Common myeloid progenitor, CD34-positive (primary cell): ENCODE measurements around the gene UBASH3B.

Source experiments
- CTCF ChIA-PET: fragments of 350-600 bp; sonication (Branson Sonifier 250); formaldehyde crosslinking; loops from one replicate; lab custom pipeline; 2021; ENCODE audit warnings: antibody characterized with exemption; lab: Charles Lee
- POLR2A ChIA-PET: fragments of 350-600 bp; sonication (Branson Sonifier 250); formaldehyde crosslinking; loops from one replicate; lab custom pipeline; 2021; ENCODE audit warnings: antibody characterized with exemption; lab: Charles Lee
- DNase-seq, 3 donors: peaks; one replicate each; pipeline versions ENCODE4 v3.0.0 to v3.0.0-alpha.2; 2013
- H3K27ac ChIP-seq, 2 experiments: 1 replicate in 1 of 2; 2 replicates in 1 of 2; pipeline ENCODE4 v1.7.0; 2013; ENCODE audit warnings: inconsistent platforms in 2 of 2, low read length in 2 of 2, mild to moderate bottlenecking in 2 of 2, low read depth in 1 of 2, moderate library complexity in 1 of 2; ENCODE audit not compliant: severe bottlenecking in 2 of 2, insufficient read depth in 1 of 2, poor library complexity in 1 of 2
- H3K27me3 ChIP-seq, 5 experiments: replicated peaks in 2 of 5; 1 replicate in 3 of 5; 2 replicates in 2 of 5; pipeline versions ENCODE4 v1.6.1 to v1.7.0; 2013; ENCODE audit warnings: low read length in 4 of 5, mild to moderate bottlenecking in 2 of 5, moderate library complexity in 2 of 5, inconsistent platforms in 1 of 5; ENCODE audit not compliant: insufficient read depth in 5 of 5, control insufficient read depth in 4 of 5
- H3K36me3 ChIP-seq, 4 experiments: 1 replicate in 2 of 4; 2 replicates in 2 of 4; pipeline versions ENCODE4 v1.6.1 to v1.7.0; 2013; ENCODE audit warnings: low read length in 3 of 4, control low read depth in 1 of 4, mild to moderate bottlenecking in 1 of 4; ENCODE audit not compliant: control insufficient read depth in 4 of 4, insufficient read depth in 4 of 4
- H3K4me1 ChIP-seq, 4 experiments: 1 replicate in 3 of 4; 2 replicates in 1 of 4; pipeline versions ENCODE4 v1.6.1 to v1.7.1; 2013; ENCODE audit warnings: low read length in 3 of 4, mild to moderate bottlenecking in 3 of 4, control low read depth in 1 of 4, inconsistent platforms in 1 of 4, moderate library complexity in 1 of 4; ENCODE audit not compliant: control insufficient read depth in 4 of 4, insufficient read depth in 4 of 4; ENCODE audit errors: control extremely low read depth in 1 of 4
- H3K4me3 ChIP-seq, 7 experiments: 1 replicate in 4 of 7; 2 replicates in 3 of 7; pipeline versions ENCODE4 v1.5.1 to v1.7.0; 2013; ENCODE audit warnings: mild to moderate bottlenecking in 7 of 7, low read length in 6 of 7, moderate library complexity in 6 of 7, inconsistent platforms in 2 of 7, low read depth in 2 of 7, control low read depth in 1 of 7; ENCODE audit not compliant: insufficient read depth in 4 of 7, control insufficient read depth in 1 of 7; ENCODE audit errors: extremely low read depth in 1 of 7
- H3K9me3 ChIP-seq, 5 experiments: 1 replicate in 4 of 5; 2 replicates in 1 of 5; pipeline versions ENCODE4 v1.6.1 to v1.7.1; 2013; ENCODE audit warnings: low read length in 4 of 5, mild to moderate bottlenecking in 2 of 5, inconsistent platforms in 1 of 5, low read depth in 1 of 5, moderate library complexity in 1 of 5; ENCODE audit not compliant: control insufficient read depth in 4 of 5, insufficient read depth in 2 of 5; ENCODE audit errors: control extremely low read depth in 1 of 5
- WGBS: methylation state at CpG from one replicate; pipeline ENCODE4 v1.1.5; 2013; ENCODE audit not compliant: insufficient coverage; 5-methylcytosine and 5-hydroxymethylcytosine counted together

The UBASH3B gene

GRCh38 chr11:122714484-122714883 lies 59.0 kb downstream of the UBASH3B start:
- WGBS, result 100% methylated on average over 1 of the region's 5 CpGs
- H3K27ac ChIP-seq, result no peak overlapping the region
- H3K27me3 ChIP-seq, result no peaks in the 10 kb centered on the region
- peaks cover 35 to 92% (median 66%) of the 10 kb centered on the region in 4 experiments for H3K4me1 ChIP-seq
- POLR2A ChIA-PET, result no interaction called here
- CTCF ChIA-PET, result interaction anchor here (1.5 to 9.0 kb wide), 6 partner anchors 12 to 41 kb away, joined by 3 to 114 read pairs (median 25); no protein-coding TSS in a partner anchor
- H3K9me3 ChIP-seq, result no peaks in the 10 kb centered on the region
- peaks cover 0 to 11% (median 0%) of the 10 kb centered on the region in 4 experiments for H3K36me3 ChIP-seq
- no peak overlapping the region for H3K4me3 ChIP-seq
- no peak for DNase-seq

DNA sequence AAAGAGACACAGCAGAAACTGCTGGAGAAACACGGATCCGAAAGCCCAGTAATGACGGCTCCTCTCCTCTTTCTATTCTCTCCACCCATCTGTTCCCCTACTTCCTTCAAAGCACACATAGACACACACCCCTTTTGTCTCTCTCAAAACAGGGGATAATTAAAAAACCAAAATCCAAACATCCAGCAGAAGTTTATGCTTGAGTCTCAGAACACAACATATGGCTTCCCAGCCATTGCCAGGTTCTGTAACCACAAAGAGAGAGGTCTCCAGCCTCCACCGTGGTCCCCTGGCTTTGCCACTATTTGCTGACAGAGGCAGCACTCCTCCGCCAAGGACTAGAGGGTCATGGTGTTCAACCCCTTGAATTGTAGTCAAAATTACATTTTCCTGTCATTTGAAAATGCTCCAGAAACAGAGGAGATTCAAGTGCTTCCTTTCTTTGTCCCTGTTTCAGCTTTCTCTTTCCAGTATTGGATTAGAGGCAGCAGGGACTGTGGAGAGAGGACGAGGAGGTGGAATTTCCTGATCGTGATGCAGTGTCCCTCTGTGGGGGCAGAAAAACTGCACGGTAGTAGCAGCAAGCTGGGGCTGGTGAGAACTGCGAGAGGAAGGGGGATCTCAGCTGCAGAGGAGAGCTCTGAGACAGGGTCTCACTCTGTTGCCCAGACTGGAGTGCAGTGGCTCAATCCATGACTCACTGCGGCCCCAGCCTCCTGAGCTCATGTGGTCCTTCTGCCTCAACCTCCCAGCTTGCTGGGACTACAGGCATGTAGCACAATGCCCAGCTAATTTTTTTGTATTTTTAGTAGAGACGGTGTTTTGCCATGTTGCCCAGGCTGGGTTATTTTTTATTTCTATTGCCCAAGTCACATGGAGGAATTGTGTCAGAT lies 60.3 kb downstream of the UBASH3B start:
- no peak for DNase-seq
- H3K27ac ChIP-seq, result no peak overlapping the region
- ChIA-PET POLR2A (interaction anchor here (0.6 to 0.7 kb wide), 2 partner anchors 9 to 140 kb away, joined by 3 read pairs; no protein-coding TSS in a partner anchor), CTCF (interaction anchor here (0.7 to 9.0 kb wide), 10 partner anchors 11 to 83 kb away, joined by 3 to 107 read pairs (median 4); partner anchors contain the start of gene UBASH3B)
- WGBS, result 64% methylated on average over 10 of the region's 11 CpGs
- peaks cover 0 to 16% (median 0%) of the 10 kb centered on the region in 4 experiments for H3K36me3 ChIP-seq
- peak overlapping the region in 1 of 7 experiments; percentile 1 for H3K4me3 ChIP-seq
- no peaks in the 10 kb centered on the region for H3K9me3 ChIP-seq
- H3K4me1 ChIP-seq, result peaks cover 35 to 94% (median 68%) of the 10 kb centered on the region in 4 experiments
- H3K27me3 ChIP-seq, result no peaks in the 10 kb centered on the region

DNA sequence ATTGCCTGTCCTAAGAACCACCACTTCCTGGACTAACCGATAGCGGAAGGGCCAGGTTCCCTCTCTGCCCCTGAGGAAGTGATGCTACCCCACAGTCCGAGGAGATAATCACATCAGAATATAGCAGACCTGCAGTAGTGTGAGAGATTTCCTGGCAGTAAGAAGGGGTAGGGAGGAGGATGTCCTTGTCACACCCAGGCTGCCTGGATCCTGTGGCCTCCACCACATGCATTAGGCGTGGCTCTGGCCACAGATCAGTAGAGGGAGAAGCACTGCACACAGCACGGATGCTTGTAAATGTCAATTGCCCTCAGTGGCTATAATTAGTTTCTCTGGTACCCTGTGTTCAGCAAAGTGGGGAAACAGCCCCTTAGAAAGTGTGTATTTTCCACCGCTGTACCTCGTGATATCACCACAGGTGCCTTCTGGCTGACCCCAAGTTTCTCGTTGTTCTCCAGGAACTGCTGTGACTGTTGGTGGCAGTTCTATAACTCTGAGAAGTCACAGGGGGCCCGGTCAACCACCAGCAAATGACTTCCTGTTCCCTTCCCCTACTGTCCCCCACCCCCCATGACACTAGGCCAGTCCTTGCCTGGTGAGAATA lies 61.8 kb downstream of the UBASH3B start:
- no peaks in the 10 kb centered on the region for H3K9me3 ChIP-seq
- DNase-seq, result peak; percentile 64 to 97 (median 93)
- H3K4me3 ChIP-seq, result peak overlapping the region in 3 of 7 experiments; percentile 1 to 26 (median 2)
- ChIA-PET POLR2A (no interaction called here), CTCF (interaction anchor here (1.0 to 9.0 kb wide), 6 partner anchors 10 to 85 kb away, joined by 3 to 107 read pairs (median 6); no protein-coding TSS in a partner anchor)
- WGBS, result 0% methylated on average over 8 of the region's 9 CpGs
- H3K27me3 ChIP-seq, result no peaks in the 10 kb centered on the region
- peak overlapping the region in 1 of 2 experiments; percentile 15 for H3K27ac ChIP-seq
- H3K36me3 ChIP-seq, result peaks cover 0 to 12% (median 0%) of the 10 kb centered on the region in 4 experiments
- H3K4me1 ChIP-seq, result peaks cover 34 to 92% (median 65%) of the 10 kb centered on the region in 4 experiments

GRCh38 chr11:122720107-122720881 lies 64.8 kb downstream of the UBASH3B start:
- DNase-seq, result no peak
- no peaks in the 10 kb centered on the region for H3K27me3 ChIP-seq
- POLR2A ChIA-PET, result interaction anchor here (1.0 kb wide), 1 partner anchor 8 kb away, joined by 3 read pairs; no protein-coding TSS in a partner anchor
- no peak overlapping the region for H3K4me3 ChIP-seq
- peaks cover 32 to 91% (median 69%) of the 10 kb centered on the region in 4 experiments for H3K4me1 ChIP-seq
- peaks cover 0 to 4% (median 0%) of the 10 kb centered on the region in 4 experiments for H3K36me3 ChIP-seq
- WGBS, result 100% methylated on average over 6 of the region's 7 CpGs
- H3K27ac ChIP-seq, result no peak overlapping the region
- H3K9me3 ChIP-seq, result no peaks in the 10 kb centered on the region
- CTCF ChIA-PET, result interaction anchor here (0.7 to 5.7 kb wide), 6 partner anchors 14 to 91 kb away, joined by 3 to 34 read pairs (median 5); no protein-coding TSS in a partner anchor

GRCh38 chr11:122721201-122721963 lies 65.9 kb downstream of the UBASH3B start:
- CTCF ChIA-PET, result interaction anchor here (0.7 to 5.7 kb wide), 9 partner anchors 8 to 93 kb away, joined by 3 to 34 read pairs (median 5); no protein-coding TSS in a partner anchor
- Histone ChIP-seq H3K36me3 (peaks cover 0 to 4% (median 0%) of the 10 kb centered on the region in 4 experiments), H3K9me3 (no peaks in the 10 kb centered on the region), H3K4me3 (no peak overlapping the region), H3K27ac (no peak overlapping the region), H3K4me1 (peaks cover 25 to 86% (median 61%) of the 10 kb centered on the region in 4 experiments), H3K27me3 (no peaks in the 10 kb centered on the region)
- WGBS, result 100% methylated on average over 1 of the region's 5 CpGs
- POLR2A ChIA-PET, result interaction anchor here (1.0 kb wide), 1 partner anchor 9 kb away, joined by 3 read pairs; no protein-coding TSS in a partner anchor
- DNase-seq, result no peak

- no peak overlapping the region for H3K27ac ChIP-seq
- H3K36me3 ChIP-seq, result peaks cover 0 to 4% (median 0%) of the 10 kb centered on the region in 4 experiments
- POLR2A ChIA-PET, result no interaction called here
- H3K27me3 ChIP-seq, result no peaks in the 10 kb centered on the region
- peak in 1 of 3 donors; percentile 60 for DNase-seq
- H3K9me3 ChIP-seq, result no peaks in the 10 kb centered on the region
- 80% methylated on average over 1 of the region's 2 CpGs for WGBS
- no peak overlapping the region for H3K4me3 ChIP-seq
- H3K4me1 ChIP-seq, result peaks cover 25 to 86% (median 60%) of the 10 kb centered on the region in 4 experiments
- CTCF ChIA-PET, result interaction anchor here (0.7 to 5.7 kb wide), 9 partner anchors 9 to 93 kb away, joined by 3 to 34 read pairs (median 5); no protein-coding TSS in a partner anchor
Observed at GRCh38 chr11:122721964-122722266, 66.4 kb downstream of the UBASH3B start.
